Cortex of kidney (tissue), 1 donor: ENCODE data around the gene CEP164.

Experiments used
- DNase-seq: peaks from one replicate; lab custom pipeline; 2025; lab: John Stamatoyannopoulos, UW

Gene CEP164

DNA sequence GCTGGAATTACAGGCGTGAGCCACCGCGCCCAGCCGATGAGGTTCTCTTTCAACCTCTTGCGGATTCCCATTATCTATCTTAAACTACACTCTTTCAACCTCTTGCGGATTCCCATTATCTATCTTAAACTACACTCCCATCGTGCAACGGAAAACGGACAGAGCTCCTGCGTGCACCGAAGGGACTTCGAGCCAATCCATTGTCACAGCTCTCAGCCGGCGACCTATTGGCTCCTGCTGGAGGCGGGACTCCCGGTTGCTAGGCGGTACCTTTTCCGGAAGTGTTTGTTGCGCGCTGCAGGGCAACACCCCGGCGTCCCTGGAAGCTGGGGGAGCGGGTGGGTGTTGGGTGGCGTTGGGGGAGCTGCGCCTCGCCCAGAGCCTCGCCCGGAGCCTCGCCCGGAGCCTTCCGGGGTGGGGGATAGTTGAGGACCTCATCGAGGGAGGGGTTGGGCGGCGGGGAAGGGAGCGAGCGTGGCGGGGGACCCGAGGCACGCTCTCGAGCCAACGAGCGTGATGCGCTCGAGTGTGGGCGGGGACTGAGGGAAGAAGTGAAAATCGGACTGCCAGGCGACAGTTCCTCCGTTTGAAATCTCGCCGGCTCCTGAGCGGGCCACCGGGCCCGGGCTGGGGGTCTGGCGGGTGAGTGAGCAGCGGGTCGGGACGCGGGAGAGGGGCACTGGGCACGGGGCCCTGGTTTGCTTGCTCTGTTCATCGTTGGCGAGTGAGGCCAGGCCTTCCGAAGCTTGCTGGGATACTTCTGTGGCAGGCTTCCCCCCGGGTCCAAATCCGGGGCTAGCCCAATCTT lies at the start of gene CEP164:
Gene CEP164, plus strand, starts transcription at position 288 of the 808 bp plus-strand sequence. CDS start 10,733 bp downstream, outside the sequence.
- DNase-seq = no peak

DNA sequence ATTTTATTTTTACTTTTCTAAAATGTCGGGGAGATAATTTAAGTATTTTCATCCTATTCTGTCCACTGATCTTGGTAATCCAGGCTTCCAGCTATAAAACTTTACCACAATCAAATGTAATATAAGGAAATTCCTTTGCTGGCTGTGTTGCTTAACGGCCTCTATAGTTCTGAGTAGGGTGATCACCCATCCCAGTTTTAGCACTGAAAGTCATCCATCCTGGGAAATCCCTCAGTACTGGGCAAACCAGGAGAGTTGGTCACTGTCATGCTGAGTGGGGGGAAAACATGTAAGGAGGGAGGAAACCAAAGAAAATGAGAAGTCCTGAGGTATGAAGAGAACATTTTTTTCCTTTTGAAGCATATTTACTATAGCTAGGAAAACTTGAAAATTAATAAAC lies 49.3 kb upstream of the CEP164 start:
- DNase-seq = no peak

DNA sequence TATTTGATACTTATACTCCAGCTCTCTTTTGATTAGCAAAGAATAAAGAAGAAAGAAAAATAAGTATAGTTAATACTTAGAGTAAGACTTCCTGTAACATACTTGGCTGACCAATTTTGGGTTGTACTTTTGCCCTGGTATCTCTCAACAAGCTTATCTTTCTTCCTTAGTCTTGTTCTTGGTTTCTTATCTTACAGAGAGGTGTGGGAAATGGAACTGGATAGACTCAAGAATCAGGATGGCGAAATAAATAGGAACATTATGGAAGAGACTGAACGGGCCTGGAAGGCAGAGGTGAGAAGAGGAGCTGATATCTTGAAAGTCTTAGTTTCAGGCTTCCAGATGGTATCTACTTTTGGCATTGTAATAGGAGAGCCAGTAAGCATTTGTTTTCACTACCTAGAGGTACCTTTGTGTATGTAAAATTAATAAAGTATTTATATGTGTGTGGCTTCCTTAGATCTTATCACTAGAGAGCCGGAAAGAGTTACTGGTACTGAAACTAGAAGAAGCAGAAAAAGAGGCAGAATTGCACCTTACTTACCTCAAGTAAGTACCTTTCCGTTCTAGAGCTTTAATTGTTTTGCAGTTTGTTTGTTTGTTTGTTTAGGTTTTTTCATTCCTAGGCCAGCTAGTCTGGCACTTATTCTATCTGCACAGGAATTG lies 47.8 kb upstream of the CEP164 start:
- DNase-seq = no peak

DNA sequence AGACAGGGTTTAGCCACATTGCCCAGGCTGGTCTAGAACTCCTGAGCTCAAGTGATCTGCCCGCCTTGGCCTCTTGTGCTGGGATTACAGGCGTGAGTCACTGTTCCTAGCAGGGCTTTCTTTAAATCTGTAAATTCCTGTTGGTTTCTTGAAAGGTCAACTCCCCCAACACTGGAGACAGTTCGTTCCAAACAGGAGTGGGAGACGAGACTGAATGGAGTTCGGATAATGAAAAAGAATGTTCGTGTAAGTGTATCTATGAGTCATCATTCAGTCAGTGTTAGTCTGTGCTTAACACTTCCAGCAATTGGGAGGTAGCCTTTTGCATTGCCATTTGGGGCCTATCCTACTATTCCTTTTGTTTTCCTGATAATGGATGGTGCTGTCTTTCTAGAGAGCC lies 46.5 kb upstream of the CEP164 start:
- DNase-seq = no peak

DNA sequence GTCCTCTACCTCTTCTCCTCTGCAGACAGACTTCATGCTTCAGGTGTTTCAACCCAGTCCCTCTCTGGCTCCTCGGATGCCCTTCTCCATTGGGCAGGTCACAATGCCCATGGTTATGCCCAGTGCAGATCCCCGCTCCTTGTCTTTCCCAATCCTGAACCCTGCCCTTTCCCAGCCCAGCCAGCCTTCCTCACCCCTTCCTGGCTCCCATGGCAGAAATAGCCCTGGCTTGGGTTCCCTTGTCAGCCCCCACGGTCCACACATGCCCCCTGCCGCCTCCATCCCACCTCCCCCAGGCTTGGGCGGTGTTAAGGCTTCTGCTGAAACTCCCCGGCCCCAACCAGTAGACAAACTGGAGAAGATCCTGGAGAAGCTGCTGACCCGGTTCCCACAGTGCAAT lies 45.8 kb upstream of the CEP164 start:
- no peak for DNase-seq

DNA sequence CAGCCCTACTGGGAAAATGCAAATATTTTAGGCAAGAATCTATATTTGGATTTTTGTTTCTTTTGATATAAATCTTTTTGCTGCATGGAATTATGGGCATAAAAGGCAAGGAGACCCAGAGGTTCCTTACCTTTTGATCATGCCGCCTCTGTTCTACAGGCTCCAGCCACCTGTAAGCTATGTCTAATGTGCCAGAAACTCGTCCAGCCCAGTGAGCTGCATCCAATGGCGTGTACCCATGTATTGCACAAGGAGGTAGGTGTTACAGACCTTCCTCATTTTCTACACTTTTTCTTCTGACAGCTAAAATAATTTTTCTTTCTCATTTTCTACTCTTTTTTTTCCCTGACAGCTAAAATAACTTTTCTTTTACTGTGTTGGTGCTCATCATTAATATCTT lies 44.7 kb upstream of the CEP164 start:
- no peak for DNase-seq

DNA sequence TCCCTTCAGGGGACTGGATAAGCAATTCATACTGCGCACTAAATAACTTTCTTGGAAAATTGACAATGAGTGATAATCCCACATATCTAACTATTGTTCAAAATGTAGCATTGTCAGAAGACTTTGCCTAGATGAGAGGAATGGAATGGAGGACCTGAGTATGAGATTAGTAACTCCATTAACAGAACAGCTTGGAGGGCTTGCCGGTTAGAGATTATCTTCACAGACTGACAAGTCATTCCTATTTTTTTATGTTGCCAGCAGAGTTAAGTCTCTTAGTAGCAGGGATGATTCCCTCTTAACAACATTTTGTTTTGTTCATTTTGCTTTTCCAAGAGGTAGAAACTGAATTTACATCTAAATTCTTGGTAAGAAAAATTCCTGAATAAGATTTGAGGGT lies 43.6 kb upstream of the CEP164 start:
- no peak for DNase-seq

DNA sequence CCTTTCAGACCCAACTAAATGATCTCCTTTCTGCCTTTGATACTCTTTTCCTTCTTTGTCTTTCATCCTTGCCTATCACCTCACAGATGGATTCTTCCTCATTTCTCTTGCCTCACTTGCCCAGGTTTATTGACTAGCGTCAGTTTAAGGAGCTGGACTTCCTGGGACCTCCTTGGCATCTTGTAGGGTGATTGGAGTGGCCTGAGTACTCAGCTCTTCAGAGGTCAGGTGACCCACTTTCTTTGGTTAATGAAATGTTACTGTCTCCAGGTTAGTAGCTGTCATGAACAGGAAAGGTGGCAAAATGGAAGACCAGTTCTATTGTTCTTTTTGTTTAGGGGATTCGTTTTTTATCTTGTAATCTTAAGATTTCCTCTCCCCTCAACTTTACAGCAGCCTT lies 41.1 kb upstream of the CEP164 start:
- DNase-seq = no peak

DNA sequence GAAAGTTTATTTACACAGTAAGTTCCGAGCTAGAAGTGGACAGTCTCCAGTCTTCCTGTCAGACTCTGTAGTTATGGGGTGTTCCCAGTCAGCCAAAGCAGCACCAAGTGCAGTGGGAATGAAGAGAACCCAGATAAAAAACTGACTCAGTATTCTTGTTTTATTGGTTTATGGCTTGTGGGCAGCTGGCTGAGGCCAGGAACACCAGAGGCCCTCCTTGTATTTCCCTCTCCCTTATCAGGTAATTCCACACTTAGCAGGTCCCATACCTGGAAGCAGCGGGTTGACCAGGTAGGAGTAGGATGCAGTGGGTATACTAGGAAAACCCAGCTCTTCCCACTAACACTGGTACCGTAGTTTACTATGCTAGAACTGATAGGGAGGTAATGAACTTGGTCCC lies 40.0 kb upstream of the CEP164 start:
- DNase-seq = no peak

DNA sequence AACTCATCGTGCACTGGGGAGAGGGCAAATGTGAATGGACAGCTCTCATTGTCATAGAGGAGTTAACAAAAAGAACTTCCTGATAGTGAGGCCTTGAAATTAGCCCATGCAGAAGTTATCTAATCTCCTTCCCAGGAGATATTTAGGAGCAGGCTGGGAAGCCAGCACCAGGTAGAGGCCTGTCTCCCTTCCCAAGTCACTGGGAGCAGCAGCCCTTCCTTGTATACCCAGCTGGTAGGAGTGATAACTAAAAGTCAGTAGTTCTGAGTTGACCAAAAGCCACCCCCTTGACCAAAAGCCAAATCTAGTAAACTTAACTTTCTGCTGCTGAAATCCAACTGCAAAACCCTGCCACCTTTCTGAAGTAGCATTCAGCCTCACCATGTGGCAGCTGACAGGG lies 37.9 kb upstream of the CEP164 start:
- DNase-seq = no peak

DNA sequence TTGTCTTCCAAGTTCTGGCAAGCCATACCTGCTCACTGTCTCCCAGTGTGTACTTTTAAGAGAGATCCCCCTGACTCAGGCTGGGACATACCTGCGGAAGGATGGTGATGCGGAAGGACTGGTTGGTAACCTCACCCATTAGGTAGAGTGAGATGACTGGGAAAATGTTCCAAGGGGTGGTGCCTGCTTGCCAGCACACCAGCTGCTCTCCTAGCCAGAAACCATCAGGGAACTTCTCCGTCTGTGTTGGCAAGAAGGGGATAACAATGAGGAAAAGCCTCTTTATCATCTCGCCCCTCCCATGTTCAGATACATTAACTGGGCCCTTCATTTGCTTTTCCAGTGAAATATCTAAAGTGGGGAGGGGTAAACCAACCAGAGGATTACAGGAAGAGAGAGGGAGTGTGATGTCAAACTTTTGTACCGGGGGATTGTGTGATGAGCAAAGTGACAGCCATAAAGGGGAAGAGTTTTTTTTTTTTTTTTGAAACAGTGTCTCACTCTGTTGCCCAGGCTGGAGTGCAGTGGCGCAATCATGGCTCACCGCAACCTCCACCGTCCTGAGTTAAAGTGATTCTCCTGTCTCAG lies 36.8 kb upstream of the CEP164 start, which contains the start of gene BACE1-AS:
Gene BACE1-AS, plus strand, starts transcription at position 538 of the 588 bp plus-strand sequence.
- no peak for DNase-seq

DNA sequence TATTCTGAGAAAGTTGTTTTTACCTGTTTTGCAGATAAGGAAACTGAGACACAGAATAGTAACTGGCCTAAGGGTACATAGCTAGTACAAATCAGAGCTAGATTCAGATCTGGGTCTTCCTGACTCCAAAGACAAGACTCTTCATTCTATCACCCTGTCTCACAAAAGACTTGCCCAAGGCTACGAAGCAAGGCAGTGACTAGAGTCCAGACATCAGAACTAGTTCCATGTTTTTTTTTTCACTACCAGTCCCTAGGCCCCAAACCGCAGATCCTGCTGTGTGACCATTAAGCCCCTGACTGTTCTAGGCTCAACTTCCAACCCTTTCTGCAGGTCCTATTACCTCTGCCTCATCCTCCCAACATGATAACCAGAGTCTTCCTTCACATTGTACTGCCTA lies 35.0 kb upstream of the CEP164 start:
- DNase-seq = no peak

DNA sequence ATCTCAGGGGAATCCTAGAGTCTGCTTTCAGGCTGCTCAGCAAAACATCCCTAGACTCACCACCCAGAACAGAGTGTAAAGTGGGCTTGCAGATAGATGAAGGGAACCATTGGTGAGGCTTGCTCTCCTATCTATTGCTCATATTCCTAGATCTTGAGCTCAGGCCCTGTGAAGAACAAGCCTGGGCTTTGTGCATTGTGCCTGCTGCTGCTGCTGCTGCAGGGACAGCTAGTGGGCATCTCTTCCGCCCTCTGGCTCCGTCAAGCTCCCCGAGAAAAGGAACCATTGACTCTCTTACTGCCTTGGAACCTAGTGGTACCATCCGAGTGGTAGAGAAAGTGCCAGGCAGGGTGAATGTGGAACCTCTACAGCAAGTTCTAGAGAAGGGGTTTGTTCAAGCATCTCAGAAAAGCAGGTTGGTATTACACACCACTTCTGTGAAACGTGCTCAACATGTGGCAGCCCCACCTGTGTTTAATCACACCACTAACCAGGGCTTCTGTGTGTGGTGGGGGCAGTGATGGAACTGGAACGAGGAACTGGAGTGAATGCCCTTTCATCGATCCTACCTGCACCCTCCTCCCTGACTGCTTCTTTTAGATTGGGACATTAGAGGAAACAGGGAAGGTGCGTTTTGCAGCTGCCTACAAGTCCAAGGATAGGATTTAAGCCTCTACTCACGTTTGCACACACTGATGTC lies 32.1 kb upstream of the CEP164 start:
- no peak for DNase-seq

DNA sequence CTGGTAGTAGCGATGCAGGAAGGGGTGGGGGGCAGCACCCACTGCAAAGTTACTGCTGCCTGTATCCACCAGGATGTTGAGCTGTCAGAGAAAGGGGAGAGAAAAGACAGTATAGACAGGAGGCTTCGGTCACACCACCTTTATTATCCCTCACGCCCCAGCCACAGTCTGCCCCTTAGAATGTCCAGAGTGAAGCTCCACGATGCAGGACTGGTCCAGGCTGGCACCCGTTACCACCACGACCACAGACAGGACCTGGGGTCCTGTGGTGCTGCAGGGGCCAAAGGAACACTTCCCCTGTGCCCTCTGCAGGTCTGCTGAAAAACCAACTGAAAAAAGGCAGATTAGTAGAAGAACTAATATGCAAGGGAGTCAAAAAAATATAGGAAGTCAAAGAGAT lies 30.8 kb upstream of the CEP164 start:
- DNase-seq = no peak

DNA sequence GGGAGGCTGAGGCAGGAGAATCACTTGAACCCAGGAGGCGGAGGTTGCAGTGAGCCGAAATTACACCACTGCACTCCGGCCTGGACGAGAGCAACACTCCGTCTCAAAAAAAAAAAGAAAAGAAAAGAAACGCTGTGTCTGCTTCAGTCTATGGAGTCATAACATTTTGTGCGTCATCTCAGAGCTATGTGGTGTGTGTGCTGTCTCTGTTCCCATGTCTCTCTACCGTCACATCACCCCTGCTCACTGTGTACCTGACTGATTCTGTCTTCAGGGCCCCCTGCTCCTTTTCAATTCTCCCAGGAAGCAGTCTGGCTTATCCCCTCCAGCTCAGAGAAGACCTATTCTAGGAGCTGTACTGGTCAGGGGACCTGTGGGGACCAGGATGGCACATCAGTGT lies 29.5 kb upstream of the CEP164 start:
- no peak for DNase-seq

DNA sequence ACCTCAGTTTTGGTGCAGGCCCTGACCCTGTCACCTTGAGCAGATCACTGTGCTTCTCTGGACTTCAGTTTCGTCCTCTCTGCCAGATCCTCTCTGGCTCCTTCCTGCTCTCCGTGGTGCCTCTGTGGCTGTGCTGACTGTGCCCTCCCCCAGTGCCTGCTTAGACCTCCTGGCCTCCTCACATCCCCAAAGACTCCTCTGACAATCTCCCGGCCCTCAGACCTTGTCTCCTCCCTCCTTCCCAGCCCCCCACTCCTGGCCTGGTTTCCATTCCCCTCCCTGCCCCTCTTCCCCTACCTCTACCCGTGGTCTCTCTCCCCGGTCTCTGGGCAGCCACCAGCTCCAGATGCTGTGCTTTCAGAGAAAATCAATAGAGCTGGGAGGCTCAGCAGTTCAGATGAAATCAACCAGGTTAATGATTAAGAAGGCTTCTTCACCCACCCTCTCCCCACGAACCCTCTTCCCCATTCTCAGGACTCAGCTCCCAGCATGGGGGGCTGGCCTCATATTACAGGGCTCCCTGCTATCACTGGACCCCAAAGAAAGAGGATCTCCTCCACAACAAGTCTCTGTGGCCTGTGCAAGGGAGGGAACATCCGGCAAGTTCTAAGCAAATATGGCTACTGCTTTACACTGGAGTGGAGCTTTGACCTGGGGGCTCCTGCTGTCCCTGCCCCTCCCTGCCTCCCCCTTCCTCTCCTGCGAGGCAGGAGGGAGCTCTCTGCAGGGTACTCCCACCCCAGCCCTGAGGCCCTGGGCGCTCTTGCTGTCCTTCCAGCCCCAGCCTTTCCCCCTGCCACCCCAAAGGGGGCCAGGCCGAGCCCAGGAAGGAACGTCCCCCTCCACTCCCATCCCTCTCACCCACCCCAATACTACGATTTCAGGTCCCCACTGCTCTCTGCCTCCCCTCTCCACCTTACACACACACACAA lies 28.0 kb upstream of the CEP164 start:
- DNase-seq = no peak

DNA sequence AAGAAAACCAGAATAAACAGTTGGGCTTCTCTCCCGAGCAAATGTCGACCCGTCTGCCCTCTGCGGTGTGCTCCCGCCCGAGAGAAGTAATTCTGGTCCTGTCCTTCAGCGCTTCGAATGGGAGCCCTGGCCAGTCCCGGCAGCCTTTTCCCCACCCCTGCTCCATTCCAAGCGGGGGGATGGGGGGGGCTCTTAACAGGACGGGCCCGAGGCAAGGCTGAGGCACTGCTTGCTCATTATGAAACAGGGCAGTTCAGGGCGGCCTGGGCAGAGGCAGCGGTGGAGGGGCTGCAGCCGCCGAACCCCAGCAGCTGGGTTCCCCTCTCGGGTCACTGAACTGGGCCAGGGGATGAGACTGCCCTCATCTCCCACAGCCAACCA lies 27.4 kb upstream of the CEP164 start:
- no peak for DNase-seq

DNA sequence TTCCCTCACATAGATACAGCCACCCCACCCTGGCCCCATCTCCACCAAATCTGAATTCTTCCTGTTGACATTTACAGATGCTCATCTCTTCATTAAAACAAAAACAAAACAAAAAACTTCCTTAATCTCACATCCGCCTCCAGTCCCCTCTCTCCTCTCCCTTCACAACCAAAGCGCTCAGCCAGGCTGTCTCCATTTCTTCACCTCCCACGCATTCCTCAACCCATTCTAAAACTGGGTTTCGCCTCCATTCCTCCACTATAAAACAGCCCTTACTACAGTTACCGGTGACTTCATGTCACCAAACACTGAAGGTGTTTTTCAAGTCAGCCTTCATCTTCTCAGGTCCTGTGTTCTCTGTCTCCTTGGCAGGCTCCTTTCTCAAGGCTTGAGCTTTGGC lies 26.9 kb upstream of the CEP164 start:
- DNase-seq = no peak

DNA sequence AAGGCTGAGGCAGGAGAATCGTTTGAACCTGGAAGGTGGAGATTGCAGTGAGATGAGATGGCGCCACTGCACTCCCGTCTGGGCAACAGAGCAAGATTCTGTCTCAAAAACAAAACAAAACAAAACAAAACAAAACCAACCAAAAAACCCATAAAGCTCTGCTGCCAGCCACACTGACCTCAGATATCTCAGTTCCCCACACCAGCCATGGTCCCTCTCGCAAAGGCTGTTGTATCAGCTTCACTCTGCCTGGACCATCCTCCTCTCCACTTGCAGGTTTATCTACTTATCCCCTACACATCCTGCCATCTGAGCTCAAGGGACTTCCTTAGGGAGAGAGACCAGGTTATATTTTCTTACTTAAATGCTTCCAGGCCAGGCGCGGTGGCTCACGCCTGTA lies 25.4 kb upstream of the CEP164 start:
- no peak for DNase-seq

DNA sequence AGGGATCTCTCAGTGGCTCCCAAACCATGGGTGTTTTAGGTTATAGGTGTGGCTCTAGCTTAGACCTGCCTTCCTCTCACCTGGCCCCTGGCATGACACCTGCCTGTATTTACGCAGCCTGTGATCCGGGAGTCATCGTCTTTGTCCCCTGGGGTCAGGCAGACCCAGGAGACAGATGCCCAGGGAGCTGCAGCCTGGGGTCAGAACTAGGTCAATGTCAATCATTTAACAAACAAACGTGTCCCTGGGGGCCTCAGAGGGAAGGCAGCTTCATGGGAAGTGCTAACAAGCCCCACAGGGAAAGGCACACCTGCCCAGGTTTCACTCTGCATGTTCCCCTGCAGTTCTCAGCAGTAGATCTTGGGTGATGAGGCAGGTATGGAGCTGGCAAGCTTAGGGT lies 24.6 kb upstream of the CEP164 start:
- no peak for DNase-seq

DNA sequence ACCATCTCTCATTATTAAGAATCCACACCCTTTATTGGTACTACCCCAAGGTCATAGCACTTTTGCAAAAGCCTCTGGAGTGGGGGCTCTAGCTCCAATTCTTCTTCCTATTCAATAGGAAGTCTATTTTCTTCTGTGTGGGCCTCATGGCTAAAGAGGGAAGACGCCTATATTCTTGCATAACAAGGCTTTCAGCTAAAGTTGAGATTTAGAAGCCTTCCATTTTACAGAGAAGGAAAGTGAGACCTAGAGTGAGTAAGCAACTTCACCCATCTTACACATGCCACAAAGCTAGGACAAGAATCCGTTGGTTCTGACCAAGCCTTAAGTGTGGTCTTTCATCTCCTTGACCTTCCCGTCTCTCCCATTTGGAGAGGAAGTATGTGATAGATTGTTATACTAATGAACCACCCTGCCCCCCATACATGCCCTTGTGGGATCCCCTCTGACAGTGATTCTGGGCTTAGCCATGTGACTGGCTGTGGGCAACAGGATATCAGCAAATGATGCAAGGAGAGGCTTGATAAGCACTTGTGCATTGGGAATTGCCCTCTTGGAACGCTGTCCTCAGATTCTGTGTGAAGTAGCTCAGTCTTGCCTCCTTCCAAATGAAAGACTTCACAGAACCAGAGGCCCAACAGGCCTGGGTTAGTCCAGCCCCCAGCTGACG lies 23.9 kb upstream of the CEP164 start:
- DNase-seq = no peak
